ENCODE results near the gene ZNF554.

ZNF554 gene

GRCh38 chr19:2811735-2812413 is 7.8 kb upstream of the ZNF554 start:
- TF ChIP-seq CTCF (IDR thresholded peaks at IDR 0.05; ENCODE audit: extremely low read depth, insufficient read depth, missing control alignments), result no peak
- in situ Hi-C loops (cut with MboI; ENCODE audit: low pct_unique_long_range_greater_than_20kb, low sequenced_read_pairs, unreplicated experiment), result no loop called here
- DNase-seq (ENCODE audit: low spot score), result no peak

DNA sequence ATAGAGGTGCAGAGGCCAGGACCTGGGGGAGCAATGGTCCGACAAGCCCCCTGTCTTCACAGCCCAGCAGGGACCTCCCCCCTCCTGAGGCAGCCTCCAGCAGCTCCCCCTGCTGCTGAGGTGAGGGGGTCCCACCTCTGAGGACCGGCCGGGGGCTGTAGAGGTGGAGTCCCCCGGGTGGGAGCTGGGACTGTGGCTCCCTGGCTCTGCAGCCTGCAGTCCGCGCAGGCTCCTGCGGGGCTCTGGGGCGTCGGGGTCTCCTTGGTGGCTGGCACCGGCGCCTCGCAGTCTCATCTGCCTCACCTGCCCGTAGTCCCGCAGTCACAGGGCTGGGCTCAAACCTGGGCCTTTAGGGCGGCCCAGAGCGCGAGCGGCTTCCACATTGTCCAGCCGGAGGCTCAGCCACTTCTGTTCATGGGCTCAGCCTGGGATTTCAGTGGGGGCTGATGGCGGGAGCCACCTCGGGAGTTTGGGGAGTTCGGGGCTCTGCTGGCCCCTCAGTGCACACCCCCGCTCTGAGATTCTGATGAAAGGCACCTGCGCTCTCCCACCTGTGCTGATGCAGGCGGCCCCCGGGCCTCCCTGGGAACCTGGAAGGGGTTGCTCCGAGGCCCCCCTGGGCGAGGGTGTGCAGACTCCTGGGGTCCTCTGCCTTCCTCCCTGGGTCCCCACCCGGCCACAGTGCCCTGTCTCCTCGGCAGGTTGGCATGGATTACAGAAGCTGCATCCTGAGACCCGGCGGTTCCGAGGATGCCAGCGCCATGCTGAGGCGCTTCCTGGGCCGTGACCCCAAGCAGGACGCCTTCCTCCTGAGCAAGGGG is 7.0 kb upstream of the ZNF554 start:
- no peak for TF ChIP-seq CTCF (IDR thresholded peaks at IDR 0.05; ENCODE audit: extremely low read depth, insufficient read depth, missing control alignments)
- in situ Hi-C loops (cut with MboI; ENCODE audit: low pct_unique_long_range_greater_than_20kb, low sequenced_read_pairs, unreplicated experiment), result no loop called here
- peak; percentile 34 for DNase-seq (ENCODE audit: low spot score)

GRCh38 chr19:2813235-2814160 is 6.2 kb upstream of the ZNF554 start:
- DNase-seq (ENCODE audit: low spot score), result peak; percentile 19
- in situ Hi-C loops (cut with MboI; ENCODE audit: low pct_unique_long_range_greater_than_20kb, low sequenced_read_pairs, unreplicated experiment), result no loop called here

GRCh38 chr19:2814426-2814825 is 5.2 kb upstream of the ZNF554 start:
- no peak for DNase-seq (ENCODE audit: low spot score)
- in situ Hi-C loops (cut with MboI; ENCODE audit: low pct_unique_long_range_greater_than_20kb, low sequenced_read_pairs, unreplicated experiment), result no loop called here
- TF ChIP-seq CTCF (IDR thresholded peaks at IDR 0.05; ENCODE audit: extremely low read depth, insufficient read depth, missing control alignments), result no peak

More at GRCh38 chr19:2813235-2814160, 6.2 kb upstream of the ZNF554 start:
- no peak for TF ChIP-seq CTCF (IDR thresholded peaks at IDR 0.05; ENCODE audit: extremely low read depth, insufficient read depth, missing control alignments)

- in situ Hi-C loops (cut with MboI; ENCODE audit: low pct_unique_long_range_greater_than_20kb, low sequenced_read_pairs, unreplicated experiment), result no loop called here
- TF ChIP-seq CTCF (IDR thresholded peaks at IDR 0.05; ENCODE audit: extremely low read depth, insufficient read depth, missing control alignments), result no peak
- DNase-seq (ENCODE audit: low spot score), result peak; percentile 21
Measured at GRCh38 chr19:2815191-2815614, 4.5 kb upstream of the ZNF554 start.

- TF ChIP-seq CTCF (IDR thresholded peaks at IDR 0.05; ENCODE audit: extremely low read depth, insufficient read depth, missing control alignments), result no peak
- in situ Hi-C loops (cut with MboI; ENCODE audit: low pct_unique_long_range_greater_than_20kb, low sequenced_read_pairs, unreplicated experiment), result no loop called here
Measured at GRCh38 chr19:2815923-2816322, 3.7 kb upstream of the ZNF554 start.

More at GRCh38 chr19:2815923-2816322, 3.7 kb upstream of the ZNF554 start:
- DNase-seq (ENCODE audit: low spot score), result peak; percentile 31

Data from GM13977 (cell line).